ENCODE results near the gene ROR2. TPM values are rescaled to one million over a fixed set of nuclear protein-coding genes. Genes with fewer than 3 reads are reported as not detected.
A peak's percentile ranks its signal among the peaks of the same experiment; 100 is the strongest.

ROR2 gene
- total RNA-seq, 4 donors from 2014 or later = 37.4 to 71.8 (median 59.4) TPM

- peak overlapping the region in 2 of 4 donors; percentile 10 to 12 for H3K4me3 ChIP-seq
- WGBS = 71% methylated on average over 14 of the region's 14 CpGs
- TF ChIP-seq POLR2AphosphoS5 (IDR thresholded peaks at IDR 0.05) (no peak), EP300 (IDR thresholded peaks at IDR 0.05) (no peak), POLR2A (IDR thresholded peaks at IDR 0.05; ENCODE audit: low read depth) (no peak), CTCF (IDR thresholded peaks at IDR 0.05) (no peak)
- H3K36me3 ChIP-seq = no peaks in the 10 kb centered on the region
- peaks cover 13 to 99% (median 97%) of the 10 kb centered on the region in 4 donors for H3K4me1 ChIP-seq
- no peaks in the 10 kb centered on the region for H3K9me3 ChIP-seq
- peak overlapping the region; percentile 80 to 87 (median 83) for H3K27ac ChIP-seq (replicated peaks in 1 of 4)
- no peak for DNase-seq (ENCODE audit: extremely low spot score)
- H3K27me3 ChIP-seq = no peaks in the 10 kb centered on the region
- intact Hi-C loops (cut with DNase I) = no loop called here
These were observed 110.0 kb downstream of the ROR2 start for GRCh38 chr9:91839926-91840465.

GRCh38 chr9:91837981-91838731 lies 111.9 kb downstream of the ROR2 start:
- peaks cover 3 to 99% (median 97%) of the 10 kb centered on the region in 4 donors for H3K4me1 ChIP-seq
- WGBS = 38% methylated on average over 20 of the region's 21 CpGs
- no peak for DNase-seq (ENCODE audit: extremely low spot score)

GRCh38 chr9:91836515-91836914 lies 113.5 kb downstream of the ROR2 start:
- Histone ChIP-seq H3K9me3 (no peaks in the 10 kb centered on the region), H3K4me3 (no peak overlapping the region), H3K27ac (replicated peaks in 1 of 4) (peak overlapping the region in 3 of 4 donors; percentile 7 to 83 (median 43)), H3K27me3 (no peaks in the 10 kb centered on the region), H3K4me1 (peaks cover 3 to 84% (median 82%) of the 10 kb centered on the region in 4 donors), H3K36me3 (no peaks in the 10 kb centered on the region)
- 45% methylated on average over 7 of the region's 7 CpGs for whole genome bisulfite sequencing
- no peak for DNase-seq (ENCODE audit: extremely low spot score)
- intact Hi-C loops (cut with DNase I) = no loop called here
- TF ChIP-seq EP300 (IDR thresholded peaks at IDR 0.05) (no peak), POLR2A (IDR thresholded peaks at IDR 0.05; ENCODE audit: low read depth) (no peak), POLR2AphosphoS5 (IDR thresholded peaks at IDR 0.05) (peak in 1 of 2 donors; percentile 37), CTCF (IDR thresholded peaks at IDR 0.05) (no peak)

More at GRCh38 chr9:91837981-91838731, 111.9 kb downstream of the ROR2 start:
- H3K36me3 ChIP-seq = no peaks in the 10 kb centered on the region
- peak overlapping the region; percentile 80 to 87 (median 83) for H3K27ac ChIP-seq (replicated peaks in 1 of 4)
- intact Hi-C loops (cut with DNase I) = no loop called here
- peak overlapping the region; percentile 38 to 56 (median 46) for H3K4me3 ChIP-seq
- no peaks in the 10 kb centered on the region for H3K27me3 ChIP-seq
- H3K9me3 ChIP-seq = no peaks in the 10 kb centered on the region
- TF ChIP-seq POLR2A (IDR thresholded peaks at IDR 0.05; ENCODE audit: low read depth) (no peak), POLR2AphosphoS5 (IDR thresholded peaks at IDR 0.05) (peak; percentile 57 to 60)

- Histone ChIP-seq H3K27ac (replicated peaks in 1 of 4) (peak overlapping the region in 2 of 4 donors; percentile 3 to 65), H3K9me3 (no peaks in the 10 kb centered on the region), H3K4me1 (peaks cover 3 to 75% (median 73%) of the 10 kb centered on the region in 4 donors), H3K36me3 (no peaks in the 10 kb centered on the region), H3K27me3 (no peaks in the 10 kb centered on the region), H3K4me3 (no peak overlapping the region)
- intact Hi-C loops (cut with DNase I) = no loop called here
- TF ChIP-seq POLR2AphosphoS5 (IDR thresholded peaks at IDR 0.05) = no peak
- no peak for TF ChIP-seq EP300 (IDR thresholded peaks at IDR 0.05)
- TF ChIP-seq CTCF (IDR thresholded peaks at IDR 0.05) = no peak
- TF ChIP-seq POLR2A (IDR thresholded peaks at IDR 0.05; ENCODE audit: low read depth) = no peak
- 92% methylated on average over 7 of the region's 7 CpGs for WGBS
- no peak for DNase-seq (ENCODE audit: extremely low spot score)
These were observed 114.4 kb downstream of the ROR2 start for GRCh38 chr9:91835632-91836031.

- Histone ChIP-seq H3K9me3 (no peaks in the 10 kb centered on the region), H3K4me3 (no peak overlapping the region), H3K27me3 (no peaks in the 10 kb centered on the region), H3K36me3 (no peaks in the 10 kb centered on the region), H3K27ac (replicated peaks in 1 of 4) (peak overlapping the region in 2 of 4 donors; percentile 3 to 65), H3K4me1 (peaks cover 3 to 71% (median 69%) of the 10 kb centered on the region in 4 donors)
- no peak for TF ChIP-seq EP300 (IDR thresholded peaks at IDR 0.05)
- no peak for TF ChIP-seq POLR2AphosphoS5 (IDR thresholded peaks at IDR 0.05)
- no peak for TF ChIP-seq POLR2A (IDR thresholded peaks at IDR 0.05; ENCODE audit: low read depth)
- no peak for TF ChIP-seq CTCF (IDR thresholded peaks at IDR 0.05)
- 81% methylated on average over 5 of the region's 5 CpGs for WGBS
- no peak for DNase-seq (ENCODE audit: extremely low spot score)
- intact Hi-C loops (cut with DNase I) = no loop called here
These were observed 114.8 kb downstream of the ROR2 start for GRCh38 chr9:91835216-91835615.
